ENCODE data around the gene ADAM8.

ADAM8 gene

DNA sequence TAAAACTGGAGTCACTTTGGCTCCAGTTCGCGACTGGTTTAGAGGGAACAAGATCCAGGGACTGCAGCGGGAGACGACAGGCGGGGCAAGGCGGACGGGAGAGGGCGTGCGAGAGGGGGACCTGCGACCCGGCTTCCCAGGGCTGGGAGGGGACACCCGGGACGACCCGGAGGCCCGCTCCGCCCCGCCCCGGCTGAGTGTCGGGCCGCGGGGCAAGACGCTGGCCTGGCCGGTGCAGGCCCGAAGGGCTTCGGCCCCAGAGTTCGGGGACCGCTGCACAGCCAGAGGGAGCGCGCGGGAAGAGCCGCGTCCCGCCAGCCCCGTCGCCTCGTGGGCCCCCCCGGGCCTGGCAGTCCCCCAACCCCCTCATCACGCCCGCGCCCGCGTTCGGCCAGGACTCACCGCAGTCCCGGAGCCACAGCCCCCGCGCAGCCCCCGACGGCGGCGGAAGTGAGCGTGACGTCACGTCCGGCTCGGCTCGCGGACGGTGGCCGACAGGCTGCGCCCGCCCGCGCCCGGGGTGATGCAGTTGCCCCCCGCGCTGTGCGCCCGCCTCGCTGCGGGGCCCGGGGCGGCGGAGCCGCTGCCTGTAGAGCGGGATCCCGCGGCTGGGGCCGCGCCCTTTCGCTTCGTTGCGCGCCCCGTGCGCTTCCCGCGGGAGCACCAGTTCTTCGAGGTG, 31.9 kb upstream of the ADAM8 start, which contains the start of the genes TUBGCP2 and ZNF511:
Gene TUBGCP2, minus strand, starts transcription at position 452 of the 679 bp plus-strand sequence. CDS start 5,931 bp downstream, outside the sequence.
Gene ZNF511, plus strand, starts transcription at position 494 of the 679 bp plus-strand sequence. Its CDS starts 30 bp downstream, at position 524.
- H3K4me3 ChIP-seq (ENCODE audit: low read depth, low read length) = peak within 1 kb of the TSS; percentile 95
- TF ChIP-seq, protein P1, sequence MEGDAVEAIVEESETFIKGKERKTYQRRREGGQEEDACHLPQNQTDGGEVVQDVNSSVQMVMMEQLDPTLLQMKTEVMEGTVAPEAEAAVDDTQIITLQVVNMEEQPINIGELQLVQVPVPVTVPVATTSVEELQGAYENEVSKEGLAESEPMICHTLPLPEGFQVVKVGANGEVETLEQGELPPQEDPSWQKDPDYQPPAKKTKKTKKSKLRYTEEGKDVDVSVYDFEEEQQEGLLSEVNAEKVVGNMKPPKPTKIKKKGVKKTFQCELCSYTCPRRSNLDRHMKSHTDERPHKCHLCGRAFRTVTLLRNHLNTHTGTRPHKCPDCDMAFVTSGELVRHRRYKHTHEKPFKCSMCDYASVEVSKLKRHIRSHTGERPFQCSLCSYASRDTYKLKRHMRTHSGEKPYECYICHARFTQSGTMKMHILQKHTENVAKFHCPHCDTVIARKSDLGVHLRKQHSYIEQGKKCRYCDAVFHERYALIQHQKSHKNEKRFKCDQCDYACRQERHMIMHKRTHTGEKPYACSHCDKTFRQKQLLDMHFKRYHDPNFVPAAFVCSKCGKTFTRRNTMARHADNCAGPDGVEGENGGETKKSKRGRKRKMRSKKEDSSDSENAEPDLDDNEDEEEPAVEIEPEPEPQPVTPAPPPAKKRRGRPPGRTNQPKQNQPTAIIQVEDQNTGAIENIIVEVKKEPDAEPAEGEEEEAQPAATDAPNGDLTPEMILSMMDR (IDR thresholded peaks at IDR 0.05; ENCODE audit: low read depth, low read length) = peak; percentile 18; the same call in 1 of the 2 replicates

DNA sequence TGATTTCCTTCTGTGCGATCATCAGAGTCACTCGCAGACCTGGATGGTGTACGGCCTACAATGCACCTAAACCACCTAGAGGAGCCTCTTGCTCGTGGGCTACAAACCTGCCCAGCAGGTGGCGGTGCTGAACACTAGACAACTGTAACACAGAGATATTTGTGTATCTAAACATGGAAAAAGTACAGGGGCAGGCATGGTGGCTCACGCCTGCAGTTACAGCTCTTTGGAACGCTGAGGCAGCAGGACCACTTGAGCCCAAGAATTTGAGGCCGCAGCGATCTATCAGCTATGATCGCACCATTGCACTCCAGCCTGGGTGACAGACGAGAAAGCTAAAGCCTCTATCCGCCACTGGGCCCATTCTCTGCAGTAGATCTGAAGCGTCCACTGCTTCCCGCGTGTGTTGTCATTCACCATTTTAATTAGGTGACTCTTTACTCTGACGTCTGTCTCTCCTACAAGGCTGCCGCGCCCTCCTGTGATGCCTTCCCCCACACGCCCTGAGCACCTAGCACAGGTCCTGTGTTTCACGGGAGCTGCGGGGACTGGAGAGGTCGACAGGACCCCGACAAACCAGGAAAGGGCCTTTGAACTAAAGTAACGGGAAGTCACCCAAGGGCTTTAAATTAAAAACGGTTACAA, 31.2 kb upstream of the ADAM8 start:
- TF ChIP-seq, protein P1 (IDR thresholded peaks at IDR 0.05; ENCODE audit: low read depth, low read length) = peak; percentile 64

DNA sequence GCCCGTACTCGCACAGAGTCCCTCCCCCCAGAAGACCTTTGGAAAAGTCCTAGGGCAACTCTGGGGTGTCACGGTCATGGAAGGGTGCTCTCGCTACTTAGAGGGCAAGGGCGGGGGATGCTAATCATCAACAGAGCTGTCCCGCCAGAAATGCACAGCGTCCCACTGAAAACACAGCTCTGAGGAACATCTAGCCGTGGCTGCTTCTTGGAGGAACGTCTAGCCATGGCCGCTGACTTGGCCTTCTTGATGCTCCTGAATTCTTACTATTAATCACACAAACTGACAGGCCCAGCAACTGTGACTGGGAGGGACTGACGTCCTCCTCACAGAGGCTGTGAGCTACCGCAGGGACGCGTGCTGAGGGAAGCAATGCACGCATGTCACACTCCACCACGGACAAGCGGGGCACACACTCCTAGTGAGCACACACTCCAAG, 30.3 kb upstream of the ADAM8 start:
- H3K4me3 ChIP-seq (ENCODE audit: low read depth, low read length) = no peak overlapping the region
- TF ChIP-seq, protein P1 (IDR thresholded peaks at IDR 0.05; ENCODE audit: low read depth, low read length) = no peak

More for the DNA sequence above, 31.2 kb upstream of the ADAM8 start:
- peak overlapping the region; percentile 95 for H3K4me3 ChIP-seq (ENCODE audit: low read depth, low read length)

DNA sequence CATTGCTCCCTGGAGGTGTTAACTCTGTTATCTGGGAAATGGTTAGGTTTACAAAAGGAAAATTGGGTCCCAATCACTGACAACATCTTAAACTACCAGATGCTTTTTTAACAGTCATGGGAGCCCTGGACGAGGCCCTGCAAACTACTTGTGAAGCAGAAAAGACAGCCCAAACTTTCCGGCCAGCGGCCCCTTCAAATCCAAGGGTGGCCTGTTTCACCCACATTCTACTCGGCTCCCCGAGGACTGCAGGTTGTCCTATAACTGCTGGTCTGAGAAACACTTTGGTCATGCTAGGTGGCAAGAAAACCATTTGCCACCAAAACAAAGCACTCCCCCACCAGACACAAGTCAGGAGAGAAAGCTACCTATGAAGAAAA, 29.4 kb upstream of the ADAM8 start:
- H3K4me3 ChIP-seq (ENCODE audit: low read depth, low read length) = no peak overlapping the region
- TF ChIP-seq, protein P1 (IDR thresholded peaks at IDR 0.05; ENCODE audit: low read depth, low read length) = no peak

DNA sequence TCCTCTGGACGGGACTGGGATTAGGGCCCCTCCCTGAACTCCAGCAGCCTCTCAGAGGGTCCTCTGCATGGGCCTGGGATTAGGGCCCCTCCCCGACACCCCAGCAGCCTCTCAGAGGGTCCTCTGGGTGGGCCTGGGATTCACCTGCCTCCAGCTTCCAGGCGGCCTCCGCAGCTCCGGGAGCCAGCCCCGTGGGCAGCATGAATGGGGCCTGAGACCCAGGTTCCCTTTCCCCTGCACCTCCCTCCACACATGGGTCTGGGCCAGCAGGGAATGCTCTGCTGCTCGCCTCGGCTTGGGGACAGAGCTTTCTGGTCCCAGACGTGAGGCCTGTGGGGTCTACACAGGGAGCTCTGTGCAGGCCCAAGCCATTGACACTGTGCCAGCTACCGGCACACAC, 26.5 kb upstream of the ADAM8 start:
- TF ChIP-seq, protein P1 (IDR thresholded peaks at IDR 0.05; ENCODE audit: low read depth, low read length) = no peak
- H3K4me3 ChIP-seq (ENCODE audit: low read depth, low read length) = no peak overlapping the region

DNA sequence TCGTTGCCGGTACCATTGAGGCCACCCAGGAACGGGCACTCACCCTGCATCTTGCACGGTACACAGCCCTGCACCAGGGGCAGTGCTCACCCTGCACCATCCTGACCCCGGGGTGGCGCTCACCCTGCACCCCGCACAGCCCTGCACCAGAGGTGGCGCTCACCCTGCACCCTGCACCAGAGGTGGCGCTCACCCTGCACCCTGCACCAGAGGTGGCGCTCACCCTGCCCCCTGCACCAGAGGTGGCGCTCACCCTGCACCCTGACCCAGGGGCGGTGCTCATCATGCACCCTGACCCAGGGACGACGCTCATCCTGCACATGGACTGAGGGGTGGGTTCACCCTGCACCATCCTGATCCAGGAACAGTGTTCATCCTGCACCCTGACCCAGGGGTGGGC, 25.6 kb upstream of the ADAM8 start:
- TF ChIP-seq, protein P1 (IDR thresholded peaks at IDR 0.05; ENCODE audit: low read depth, low read length) = no peak
- H3K4me3 ChIP-seq (ENCODE audit: low read depth, low read length) = no peak overlapping the region

DNA sequence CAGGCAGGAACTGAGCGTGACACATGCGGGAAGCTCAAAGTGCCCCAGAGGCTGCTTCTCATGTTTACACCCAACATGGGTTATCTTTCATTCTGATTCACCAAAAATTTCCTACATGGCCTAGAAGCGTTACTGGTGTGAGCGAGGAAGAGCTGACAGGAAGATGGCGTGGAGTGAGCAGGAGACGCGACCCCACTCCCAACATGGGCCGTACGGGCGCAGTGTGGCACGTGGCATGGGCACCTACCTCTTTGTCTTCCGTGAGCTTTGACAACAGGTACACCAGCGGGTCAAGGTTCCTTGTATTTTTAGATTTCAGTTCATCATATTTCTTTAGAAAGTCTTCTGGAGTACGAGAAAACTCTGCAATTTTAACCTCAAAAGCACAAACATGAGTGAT, 23.1 kb upstream of the ADAM8 start:
- no peak overlapping the region for H3K4me3 ChIP-seq (ENCODE audit: low read depth, low read length)
- TF ChIP-seq, protein P1 (IDR thresholded peaks at IDR 0.05; ENCODE audit: low read depth, low read length) = no peak
